ENCODE measurements around the gene THRAP3.

GRCh38 chr1:36251794-36252481 is 27.7 kb downstream of the THRAP3 start:
- no peak for TF ChIP-seq POLR2A (IDR thresholded peaks at IDR 0.05; ENCODE audit: low read length)
- TF ChIP-seq GATA1 (IDR thresholded peaks at IDR 0.05; ENCODE audit: low read depth, low read length) = no peak
